Coronary artery (tissue), 2 donors: ENCODE measurements around the gene MYL10.

Experiments used
- DNase-seq: peaks from one replicate; pipeline ENCODE4 v3.0.0-alpha.2; 2017; ENCODE audit warnings: low spot score
- H3K27ac ChIP-seq, 2 donors: fragments of 200-600 bp; sonication (generic); one replicate each; pipeline ENCODE4 v1.5.1; 2016 to 2019
- H3K4me3 ChIP-seq: fragments of 200-600 bp; sonication (generic); 2 replicates; pipeline ENCODE4 v1.5.1; 2016; ENCODE audit warnings: mild to moderate bottlenecking, moderate library complexity
- TF ChIP-seq, protein P1 (sequence below): fragments of 200-600 bp; sonication (generic); IDR thresholded peaks from one replicate; pipeline ENCODE4 v1.5.1; 2019; ENCODE audit warnings: antibody characterized with exemption

MYL10 gene

DNA sequence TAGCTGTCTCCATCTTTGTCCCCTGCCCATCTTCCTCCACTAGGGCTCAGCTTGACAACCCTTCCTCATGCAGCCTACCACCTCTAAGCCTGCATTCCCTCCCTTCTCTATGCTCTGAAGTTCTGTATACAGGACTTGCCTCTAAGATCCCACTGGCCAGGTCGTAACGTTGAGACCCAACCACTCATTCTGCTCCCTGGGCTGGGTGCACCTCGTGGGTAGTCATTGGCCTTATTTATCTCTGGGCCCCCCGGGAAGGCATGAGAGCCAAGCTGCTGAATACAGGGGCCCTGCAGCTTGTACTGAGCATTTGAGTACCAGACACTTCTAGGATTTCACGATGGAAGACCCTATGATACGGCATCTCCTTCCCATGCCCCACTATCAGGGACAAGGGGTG, 31.2 kb downstream of the MYL10 start:
- Histone ChIP-seq H3K4me3 (no peak overlapping the region), H3K27ac (peak overlapping the region; percentile 84 to 91)
- TF ChIP-seq, protein P1, sequence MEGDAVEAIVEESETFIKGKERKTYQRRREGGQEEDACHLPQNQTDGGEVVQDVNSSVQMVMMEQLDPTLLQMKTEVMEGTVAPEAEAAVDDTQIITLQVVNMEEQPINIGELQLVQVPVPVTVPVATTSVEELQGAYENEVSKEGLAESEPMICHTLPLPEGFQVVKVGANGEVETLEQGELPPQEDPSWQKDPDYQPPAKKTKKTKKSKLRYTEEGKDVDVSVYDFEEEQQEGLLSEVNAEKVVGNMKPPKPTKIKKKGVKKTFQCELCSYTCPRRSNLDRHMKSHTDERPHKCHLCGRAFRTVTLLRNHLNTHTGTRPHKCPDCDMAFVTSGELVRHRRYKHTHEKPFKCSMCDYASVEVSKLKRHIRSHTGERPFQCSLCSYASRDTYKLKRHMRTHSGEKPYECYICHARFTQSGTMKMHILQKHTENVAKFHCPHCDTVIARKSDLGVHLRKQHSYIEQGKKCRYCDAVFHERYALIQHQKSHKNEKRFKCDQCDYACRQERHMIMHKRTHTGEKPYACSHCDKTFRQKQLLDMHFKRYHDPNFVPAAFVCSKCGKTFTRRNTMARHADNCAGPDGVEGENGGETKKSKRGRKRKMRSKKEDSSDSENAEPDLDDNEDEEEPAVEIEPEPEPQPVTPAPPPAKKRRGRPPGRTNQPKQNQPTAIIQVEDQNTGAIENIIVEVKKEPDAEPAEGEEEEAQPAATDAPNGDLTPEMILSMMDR: no peak

DNA sequence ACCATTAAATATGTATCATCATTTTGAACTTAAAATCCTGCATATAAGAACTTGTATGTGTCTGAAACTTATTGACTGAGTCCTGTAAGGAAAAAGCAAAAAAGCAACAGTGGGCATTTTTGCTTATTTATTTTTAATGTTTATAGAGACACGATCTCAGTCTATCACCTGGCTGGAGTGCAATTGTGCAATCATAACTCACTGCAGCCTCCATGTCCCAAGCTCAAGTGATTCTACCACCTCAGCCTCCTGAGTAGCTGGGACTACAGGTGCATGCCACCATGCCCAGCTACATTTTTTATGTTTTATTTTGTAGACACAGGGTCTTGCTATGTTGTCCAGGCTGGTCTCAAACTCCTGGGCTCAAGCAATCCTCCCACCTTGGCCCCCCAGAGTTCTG, 32.2 kb downstream of the MYL10 start:
- no peak overlapping the region for H3K4me3 ChIP-seq
- TF ChIP-seq, protein P1: no peak
- no peak for DNase-seq
- no peak overlapping the region for H3K27ac ChIP-seq

More for the DNA sequence above, 31.2 kb downstream of the MYL10 start:
- no peak for DNase-seq

DNA sequence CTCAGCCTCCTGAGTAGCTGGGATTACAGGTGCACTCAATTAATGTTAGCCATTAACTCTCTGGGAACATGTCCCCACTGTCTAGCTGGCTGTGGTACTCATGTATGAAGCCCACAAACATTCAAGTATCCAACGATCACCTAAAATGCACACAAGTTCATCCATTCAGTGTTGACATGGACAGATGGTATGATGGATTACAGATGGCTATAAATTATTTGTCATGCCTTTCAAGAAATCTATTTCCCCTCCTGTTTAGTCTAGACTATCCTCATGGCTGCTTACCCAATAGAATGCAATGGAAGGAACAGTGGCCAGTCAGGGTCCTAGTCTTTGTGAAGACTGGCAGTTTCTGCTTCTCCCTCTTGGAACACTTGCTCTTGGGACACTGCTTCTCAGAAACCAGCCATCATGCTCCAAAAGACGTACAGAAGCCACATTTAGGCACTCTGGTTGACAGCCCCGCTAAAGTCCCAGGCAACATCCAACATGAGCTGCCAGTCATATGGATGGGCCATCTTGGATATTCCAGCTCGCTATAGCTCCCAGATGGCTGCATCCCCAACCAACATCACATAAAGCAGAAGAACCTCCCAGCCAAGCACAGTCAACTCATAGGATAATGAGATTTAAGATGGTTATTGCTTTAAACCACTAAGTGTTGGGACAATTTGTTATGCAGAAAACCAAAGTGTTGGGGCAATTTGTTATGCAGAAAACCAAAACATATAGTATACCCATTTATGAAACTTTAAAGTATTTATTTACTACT, 33.1 kb downstream of the MYL10 start:
- no peak for DNase-seq
- TF ChIP-seq, protein P1: no peak
- Histone ChIP-seq H3K27ac (no peak overlapping the region), H3K4me3 (no peak overlapping the region)

GRCh38 chr7:101595246-101595645, 33.9 kb downstream of the MYL10 start:
- Histone ChIP-seq H3K4me3 (no peak overlapping the region), H3K27ac (no peak overlapping the region)
- DNase-seq: peak; percentile 40
- TF ChIP-seq, protein P1: no peak

DNA sequence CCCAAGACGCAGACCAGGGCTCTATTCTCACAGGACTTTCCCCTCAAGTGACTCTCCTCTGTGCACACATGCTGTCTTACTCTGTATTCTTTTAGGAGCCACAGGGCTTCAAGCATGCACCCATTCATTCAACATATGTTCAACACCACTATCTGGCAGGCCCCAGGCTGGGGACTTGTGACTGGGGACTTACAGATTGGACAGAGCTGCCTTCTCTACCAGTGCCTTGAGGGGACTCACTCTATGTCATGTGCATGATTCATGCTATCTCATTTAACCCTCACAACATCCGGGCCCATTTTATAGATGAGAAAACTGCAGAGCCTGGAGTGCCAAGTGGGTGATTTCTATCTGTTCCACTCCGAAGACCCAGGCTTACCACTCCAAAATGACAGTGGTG, 34.3 kb downstream of the MYL10 start:
- DNase-seq: peak; percentile 49
- TF ChIP-seq, protein P1: no peak
- Histone ChIP-seq H3K4me3 (no peak overlapping the region), H3K27ac (no peak overlapping the region)

DNA sequence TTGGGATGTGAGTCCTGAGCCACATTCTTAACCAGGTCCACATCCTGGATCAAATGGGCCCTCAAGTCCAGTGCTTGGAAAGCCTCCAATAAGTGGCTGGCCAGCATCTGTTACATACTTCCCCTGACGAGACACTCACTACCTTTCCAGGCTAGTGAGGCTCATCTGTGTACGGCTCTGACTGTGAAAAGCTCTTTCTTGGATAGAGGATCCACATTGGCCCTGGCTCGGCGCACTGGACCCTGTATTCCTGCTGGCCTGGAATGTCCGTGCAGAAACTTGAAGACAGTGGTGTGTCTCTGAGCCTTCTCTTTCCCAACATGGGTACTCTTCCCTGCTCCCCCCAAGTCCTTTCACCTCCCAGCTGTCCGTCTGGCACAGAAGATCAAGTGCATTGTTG, 35.5 kb downstream of the MYL10 start:
- peak; percentile 24 for DNase-seq
- Histone ChIP-seq H3K4me3 (no peak overlapping the region), H3K27ac (no peak overlapping the region)
- TF ChIP-seq, protein P1: no peak

GRCh38 chr7:101591504-101591903, 37.6 kb downstream of the MYL10 start:
- DNase-seq: no peak
- Histone ChIP-seq H3K27ac (no peak overlapping the region), H3K4me3 (no peak overlapping the region)
- TF ChIP-seq, protein P1: no peak
